HCT116 (cell line): ENCODE measurements around the gene PC. TPM values are rescaled to one million over a fixed set of nuclear protein-coding genes. Genes with fewer than 3 reads are reported as not detected.

Experiments used
- ATAC-seq: fragments of 200-7000 bp; cut with Tn5 transposase; 2 replicates; pipeline ENCODE4 v1.9.1; 2020; ENCODE audit warnings: mild to moderate bottlenecking, moderate library complexity
- BruUV-seq: library from RNA; stranded (reverse); fragments of 400-500 nt; replicated peaks from 2 replicates; lab custom pipeline; 2021; lab: Mats Ljungman, UMichigan
- CTCF ChIA-PET: fragments of 300-600 bp; sonication (Branson Sonifier 250); formaldehyde crosslinking; loops from one replicate; lab custom pipeline; 2021; ENCODE audit warnings: antibody characterized with exemption; lab: Charles Lee
- POLR2A ChIA-PET: fragments of 300-600, 350-600 bp; sonication (Branson Sonifier 250); formaldehyde crosslinking; loops from one replicate; lab custom pipeline; 2021; ENCODE audit warnings: antibody characterized with exemption; lab: Charles Lee
- RAD21 ChIA-PET, 2 experiments: fragments of 300-600 bp; sonication (Branson Sonifier 250); formaldehyde crosslinking; loops; one replicate each; lab custom pipeline; 2023; ENCODE audit warnings: low total read pairs in 2 of 2; ENCODE audit not compliant: uncharacterized antibody in 2 of 2, unreplicated experiment in 2 of 2, low non-redundant PET in 1 of 2; lab: Charles Lee
- DNase-seq: peaks from one replicate; pipeline ENCODE4 v3.0.0-alpha.2; 2010; ENCODE audit warnings: low read depth, low spot score
- H2AFZ ChIP-seq: fragments of 200-600 bp; shearing (Covaris generic), sonication (generic); 2 replicates; pipeline ENCODE4 v1.6.1; 2017; ENCODE audit warnings: low read depth, mixed run types, mixed read lengths, antibody characterized with exemption, low read length; ENCODE audit not compliant: poor library complexity, severe bottlenecking
- H3K27ac ChIP-seq: 2 replicates; pipeline ENCODE4 v1.5.1; 2012; ENCODE audit warnings: low read depth, low read length
- H3K27me3 ChIP-seq: fragments of 200-600 bp; sonication (generic); 2 replicates; pipeline ENCODE4 v1.6.1; 2016; ENCODE audit warnings: mixed run types, low read length, mixed read lengths; ENCODE audit not compliant: insufficient read depth
- H3K36me3 ChIP-seq, 2 experiments: fragments of 200-500 bp in 1 of 2; fragments of 200-600 bp in 1 of 2; sonication (Bioruptor generic) in 1 of 2; sonication (generic) in 1 of 2; 2 replicates each; pipeline versions ENCODE4 v1.5.1 to v1.6.1; 2014 to 2016; ENCODE audit warnings: low read length in 2 of 2, inconsistent platforms in 1 of 2, mixed read lengths in 1 of 2, mixed run types in 1 of 2; ENCODE audit not compliant: insufficient read depth in 2 of 2, control insufficient read depth in 1 of 2
- H3K4me1 ChIP-seq, 2 experiments: fragments of 200-600 bp in 1 of 2; sonication (generic) in 1 of 2; 2 replicates each; pipeline versions ENCODE4 v1.5.1 to v1.6.1; 2012 to 2017; ENCODE audit warnings: low read length in 2 of 2, inconsistent platforms in 1 of 2, mild to moderate bottlenecking in 1 of 2, mixed read lengths in 1 of 2, mixed run types in 1 of 2, moderate library complexity in 1 of 2; ENCODE audit not compliant: insufficient read depth in 2 of 2, control insufficient read depth in 1 of 2
- H3K4me2 ChIP-seq: fragments of 200-600 bp; sonication (generic); 2 replicates; pipeline ENCODE4 v1.6.1; 2017; ENCODE audit warnings: mixed run types, low read length, mixed read lengths
- H3K4me3 ChIP-seq, 2 experiments: fragments of 200-600 bp in 1 of 2; sonication (generic) in 1 of 2; replicated peaks in 1 of 2; 2 replicates each; pipeline ENCODE4 v1.5.1; 2011 to 2016; ENCODE audit warnings: low read length in 2 of 2, control low read depth in 1 of 2, low read depth in 1 of 2, mild to moderate bottlenecking in 1 of 2, mixed read lengths in 1 of 2, mixed run types in 1 of 2
- H3K79me2 ChIP-seq: fragments of 200-600 bp; sonication (generic); 2 replicates; pipeline ENCODE4 v1.6.1; 2017; ENCODE audit warnings: mild to moderate bottlenecking, mixed run types, low read length, moderate library complexity, mixed read lengths; ENCODE audit not compliant: insufficient read depth
- H3K9ac ChIP-seq: fragments of 200-600 bp; sonication (generic); 2 replicates; pipeline ENCODE4 v1.6.1; 2016; ENCODE audit warnings: low read length, mixed read lengths
- H3K9me2 ChIP-seq: fragments of 200-600 bp; sonication (generic), shearing (Covaris generic); 2 replicates; pipeline ENCODE4 v1.6.1; 2017; ENCODE audit warnings: mixed run types, mild to moderate bottlenecking, moderate library complexity; ENCODE audit not compliant: insufficient read depth
- H3K9me3 ChIP-seq, 2 experiments: fragments of 200-500 bp in 1 of 2; fragments of 200-600 bp in 1 of 2; sonication (Bioruptor generic) in 1 of 2; sonication (generic) in 1 of 2; 2 replicates each; pipeline ENCODE4 v1.6.1; 2014 to 2017; ENCODE audit warnings: low read length in 2 of 2, mixed read lengths in 2 of 2, inconsistent platforms in 1 of 2, low read depth in 1 of 2, mild to moderate bottlenecking in 1 of 2, mixed run types in 1 of 2, moderate library complexity in 1 of 2; ENCODE audit not compliant: control insufficient read depth in 1 of 2, insufficient read depth in 1 of 2
- H4K20me1 ChIP-seq: fragments of 200-600 bp; sonication (generic), shearing (Covaris generic); 2 replicates; pipeline ENCODE4 v1.6.1; 2017; ENCODE audit warnings: mixed run types, mild to moderate bottlenecking, moderate library complexity; ENCODE audit not compliant: insufficient read depth
- ATF3 ChIP-seq: IDR thresholded peaks from 2 replicates; pipeline ENCODE4 v1.6.1; 2012
- CEBPB ChIP-seq: IDR thresholded peaks from 2 replicates; pipeline ENCODE4 v1.6.1; 2012; ENCODE audit warnings: low read depth
- ELF1 ChIP-seq: IDR thresholded peaks from 2 replicates; pipeline ENCODE4 v1.6.1; 2012; ENCODE audit warnings: low read depth, borderline replicate concordance
- EZH2 ChIP-seq: fragments of 200-600 bp; sonication (generic); IDR thresholded peaks from 2 replicates; pipeline ENCODE4 v1.6.1; 2017; ENCODE audit warnings: antibody characterized with exemption, mixed run types
- FOSL1 ChIP-seq: IDR thresholded peaks from 2 replicates; pipeline ENCODE4 v1.6.1; 2012; ENCODE audit warnings: low read depth
- JUND ChIP-seq: IDR thresholded peaks from 2 replicates; pipeline ENCODE4 v1.6.1; 2012
- POLR2A ChIP-seq: IDR thresholded peaks from 2 replicates; pipeline ENCODE4 v1.7.0; 2011; ENCODE audit warnings: borderline replicate concordance; ENCODE audit not compliant: insufficient read depth, insufficient read length; ENCODE audit errors: extremely low read depth
- POLR2AphosphoS5 ChIP-seq: IDR thresholded peaks from 2 replicates; pipeline ENCODE4 v1.6.1; 2011; ENCODE audit warnings: mild to moderate bottlenecking, low read depth, low read length, moderate library complexity
- RAD21 ChIP-seq: IDR thresholded peaks from 2 replicates; pipeline ENCODE4 v1.6.1; 2012; ENCODE audit warnings: low read depth, mild to moderate bottlenecking
- SP1 ChIP-seq: IDR thresholded peaks from 2 replicates; pipeline ENCODE4 v1.6.1; 2012; ENCODE audit warnings: low read depth
- TCF7L2 ChIP-seq: IDR thresholded peaks from 2 replicates; pipeline ENCODE4 v1.7.0; 2011; ENCODE audit warnings: borderline replicate concordance, inconsistent platforms; ENCODE audit not compliant: insufficient read depth, insufficient read length; ENCODE audit errors: extremely low read depth
- YY1 ChIP-seq: IDR thresholded peaks from 2 replicates; pipeline ENCODE4 v1.6.1; 2011; ENCODE audit warnings: low read length, low read depth, moderate library complexity, mild to moderate bottlenecking; ENCODE audit not compliant: insufficient replicate concordance; ENCODE audit errors: extremely low read depth
- ZBTB33 ChIP-seq: IDR thresholded peaks from 2 replicates; pipeline ENCODE4 v1.6.1; 2011; ENCODE audit warnings: mild to moderate bottlenecking, low read length, moderate library complexity; ENCODE audit not compliant: insufficient replicate concordance; ENCODE audit errors: extremely low read depth
- ZFX ChIP-seq: fragments of 450-650 bp; IDR thresholded peaks from 2 replicates; pipeline ENCODE4 v1.6.1; 2017
- ZNF274 ChIP-seq: fragments of 200-500 bp; sonication (Bioruptor generic); IDR thresholded peaks from 2 replicates; pipeline ENCODE4 v1.6.1; 2014; ENCODE audit warnings: mild to moderate bottlenecking, low read depth, low read length, inconsistent platforms
- intact Hi-C: fragments of 100-400 bp; cut with micrococcal nuclease; formaldehyde crosslinking; loops from 2 replicates; pipeline ENCODE4 v1.10.0; 2022
- total RNA-seq: library from RNA; stranded (reverse); gene quantifications from one replicate; pipeline ENCODE4 v1.2.1, GENCODE V29; 2021; ENCODE audit not compliant: unreplicated experiment

The PC gene
- total RNA-seq, 1 experiment from 2014 or later: 24.1 TPM

GRCh38 chr11:66842501-66842895 lies 115.7 kb downstream of the PC start:
- no peaks in the 10 kb centered on the region for H3K9me3 ChIP-seq
- peak overlapping the region; percentile 90 for H3K9ac ChIP-seq
- no TSS peak for BruUV-seq
- H3K4me1 ChIP-seq: peaks cover 7 to 20% of the 10 kb centered on the region in 2 experiments; a peak in 3 of 4 replicates
- peaks cover 55% of the 10 kb centered on the region for H3K79me2 ChIP-seq
- H3K27me3 ChIP-seq: no peaks in the 10 kb centered on the region
- H3K36me3 ChIP-seq: peaks cover 15 to 17% of the 10 kb centered on the region in 2 experiments
- ATAC-seq: no peak
- RAD21 ChIA-PET: no interaction called here
- no peak for TF ChIP-seq EZH2
- no peak for TF ChIP-seq POLR2A
- TF ChIP-seq ELF1: no peak
- TF ChIP-seq ATF3: no peak
- no peak for TF ChIP-seq TCF7L2
- TF ChIP-seq JUND: no peak
- TF ChIP-seq CEBPB: no peak
- TF ChIP-seq, all 23 proteins: peak for 0
- H3K9me2 ChIP-seq: no peaks in the 10 kb centered on the region
- peaks cover 3% of the 10 kb centered on the region; the same call in 1 of the 2 replicates for H4K20me1 ChIP-seq
- peak overlapping the region; percentile 86 to 91 for H3K4me3 ChIP-seq
- H3K27ac ChIP-seq: peak overlapping the region; percentile 96
- H2AFZ ChIP-seq: no peak overlapping the region
- POLR2A ChIA-PET: interaction anchor here (1.7 kb wide), 1 partner anchor 13 kb away, joined by 7 read pairs; no protein-coding TSS in a partner anchor
- no peak for DNase-seq
- CTCF ChIA-PET: interaction anchor here (0.9 to 1.4 kb wide), 5 partner anchors 41 to 164 kb away, joined by 3 to 4 read pairs (median 4); partner anchors contain the start of gene C11orf86
- peak overlapping the region; percentile 82 for H3K4me2 ChIP-seq
- intact Hi-C loops: loop anchor here (5.0 kb wide), 1 partner anchor 135 kb away; the partner anchor contains the start of gene C11orf86

GRCh38 chr11:66841861-66842260 lies 116.3 kb downstream of the PC start:
- ATAC-seq: no peak
- peaks cover 15% of the 10 kb centered on the region in 2 experiments; a peak in 3 of 4 replicates for H3K36me3 ChIP-seq
- H2AFZ ChIP-seq: no peak overlapping the region
- ChIA-PET RAD21 (no interaction called here), POLR2A (no interaction called here), CTCF (interaction anchor here (0.5 to 1.4 kb wide), 4 partner anchors 41 to 153 kb away, joined by 3 to 4 read pairs (median 3); partner anchors contain the start of gene C11orf86)
- no TSS peak for BruUV-seq
- H3K27me3 ChIP-seq: no peaks in the 10 kb centered on the region
- no peak for DNase-seq
- intact Hi-C loops: loop anchor here (5.0 kb wide), 1 partner anchor 135 kb away; the partner anchor contains the start of gene C11orf86
- H3K79me2 ChIP-seq: peaks cover 55% of the 10 kb centered on the region
- H3K4me1 ChIP-seq: peaks cover 7 to 20% of the 10 kb centered on the region in 2 experiments; a peak in 3 of 4 replicates
- H3K4me3 ChIP-seq: peak overlapping the region; percentile 86 to 91
- no peaks in the 10 kb centered on the region for H3K9me2 ChIP-seq
- H3K9me3 ChIP-seq: no peaks in the 10 kb centered on the region
- no peak overlapping the region for H3K27ac ChIP-seq
- peak overlapping the region; percentile 90 for H3K9ac ChIP-seq
- peak overlapping the region; percentile 82 for H3K4me2 ChIP-seq
- peaks cover 3% of the 10 kb centered on the region; the same call in 1 of the 2 replicates for H4K20me1 ChIP-seq
- TF ChIP-seq ZBTB33 (no peak), ELF1 (no peak), TCF7L2 (no peak), CEBPB (no peak), POLR2AphosphoS5 (no peak), POLR2A (no peak), FOSL1 (no peak), SP1 (no peak), ATF3 (no peak), ZFX (no peak), EZH2 (no peak), RAD21 (no peak), ZNF274 (no peak), YY1 (no peak)
